AG09319 (cell line): ENCODE results near the gene ZNF17.

Source experiments
- DNase-seq: peaks from one replicate; pipeline ENCODE4 v3.0.0-alpha.2; 2010; ENCODE audit warnings: low read depth; ENCODE audit errors: extremely low read depth
- TF ChIP-seq, protein P1 (sequence below): IDR thresholded peaks from 2 replicates; pipeline ENCODE4 v1.5.1; 2011; ENCODE audit warnings: low read depth, mild to moderate bottlenecking, inconsistent platforms, low read length, moderate library complexity

Gene ZNF17

DNA sequence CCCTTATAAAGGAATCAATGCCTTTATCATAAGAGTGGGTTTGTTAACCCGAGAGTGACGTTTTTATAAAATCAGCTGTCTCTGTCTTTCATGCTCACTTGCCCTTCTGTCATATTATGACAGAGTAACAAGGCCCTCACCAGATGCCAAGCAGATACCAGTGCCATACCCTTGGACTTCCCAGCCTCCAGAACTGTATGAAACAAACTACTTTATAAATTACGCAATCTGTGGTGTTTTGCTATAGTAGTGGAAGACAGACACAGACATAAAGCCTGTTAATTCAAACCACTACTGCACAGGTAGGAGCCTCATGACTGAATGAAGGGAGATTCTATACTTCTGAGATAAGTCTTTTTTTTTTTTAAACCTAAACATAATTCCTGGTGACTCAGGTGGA is 41.3 kb downstream of the ZNF17 start:
- no peak for DNase-seq
- TF ChIP-seq, protein P1, sequence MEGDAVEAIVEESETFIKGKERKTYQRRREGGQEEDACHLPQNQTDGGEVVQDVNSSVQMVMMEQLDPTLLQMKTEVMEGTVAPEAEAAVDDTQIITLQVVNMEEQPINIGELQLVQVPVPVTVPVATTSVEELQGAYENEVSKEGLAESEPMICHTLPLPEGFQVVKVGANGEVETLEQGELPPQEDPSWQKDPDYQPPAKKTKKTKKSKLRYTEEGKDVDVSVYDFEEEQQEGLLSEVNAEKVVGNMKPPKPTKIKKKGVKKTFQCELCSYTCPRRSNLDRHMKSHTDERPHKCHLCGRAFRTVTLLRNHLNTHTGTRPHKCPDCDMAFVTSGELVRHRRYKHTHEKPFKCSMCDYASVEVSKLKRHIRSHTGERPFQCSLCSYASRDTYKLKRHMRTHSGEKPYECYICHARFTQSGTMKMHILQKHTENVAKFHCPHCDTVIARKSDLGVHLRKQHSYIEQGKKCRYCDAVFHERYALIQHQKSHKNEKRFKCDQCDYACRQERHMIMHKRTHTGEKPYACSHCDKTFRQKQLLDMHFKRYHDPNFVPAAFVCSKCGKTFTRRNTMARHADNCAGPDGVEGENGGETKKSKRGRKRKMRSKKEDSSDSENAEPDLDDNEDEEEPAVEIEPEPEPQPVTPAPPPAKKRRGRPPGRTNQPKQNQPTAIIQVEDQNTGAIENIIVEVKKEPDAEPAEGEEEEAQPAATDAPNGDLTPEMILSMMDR, result no peak

- no peak for DNase-seq
Measured at GRCh38 chr19:57465680-57466381, 54.9 kb downstream of the ZNF17 start.

GRCh38 chr19:57466489-57466888 is 55.5 kb downstream of the ZNF17 start:
- TF ChIP-seq, protein P1, result no peak

More at GRCh38 chr19:57465680-57466381, 54.9 kb downstream of the ZNF17 start:
- TF ChIP-seq, protein P1, result peak; percentile 23

More at GRCh38 chr19:57466489-57466888, 55.5 kb downstream of the ZNF17 start:
- no peak for DNase-seq
